Stimulated activated CD4-positive, alpha-beta T cell treated with anti-CD3 and anti-CD28 coated beads, TNF-alpha, amount 100 ng/mL, for 24 hours (primary cell): ENCODE results near the gene LPAR1.
"Not testable (repeated sequence)": the region's sequence is repeated elsewhere in the genome, so short reads cannot be mapped to it uniquely, and the experiment has no call there.

Experiments used
- DNase-seq, 3 experiments: peaks; one replicate each; pipeline ENCODE4 v3.0.0-alpha.2; 2020; ENCODE audit warnings: low read depth in 3 of 3

LPAR1 gene

GRCh38 chr9:111038331-111039230, at the start of gene LPAR1:
Gene LPAR1, minus strand, starts transcription at chr9:111038470. Its CDS starts 66,353 bp downstream, at chr9:110972117.
- no peak for DNase-seq

- DNase-seq, result no peak
Measured at GRCh38 chr9:111078391-111079038, 40.2 kb upstream of the LPAR1 start.

GRCh38 chr9:111076519-111076918, 38.2 kb upstream of the LPAR1 start:
- no peak for DNase-seq

- DNase-seq, result no peak
Measured at GRCh38 chr9:111076042-111076441, 37.8 kb upstream of the LPAR1 start.

- DNase-seq, result no peak
Measured at GRCh38 chr9:111074395-111074794, 36.1 kb upstream of the LPAR1 start.

- no peak for DNase-seq
Measured at GRCh38 chr9:111069183-111069582, 30.9 kb upstream of the LPAR1 start.

- DNase-seq, result no peak
Measured at GRCh38 chr9:111068771-111069170, 30.5 kb upstream of the LPAR1 start.

GRCh38 chr9:111068383-111068730, 30.1 kb upstream of the LPAR1 start:
- DNase-seq, result no peak

GRCh38 chr9:111066468-111066867, 28.2 kb upstream of the LPAR1 start:
- no peak for DNase-seq

- DNase-seq, result no peak
Measured at GRCh38 chr9:111065414-111065813, 27.1 kb upstream of the LPAR1 start.

GRCh38 chr9:111064160-111064837, 26.0 kb upstream of the LPAR1 start:
- DNase-seq, result no peak

- no peak for DNase-seq
Measured at GRCh38 chr9:111063332-111063731, 25.1 kb upstream of the LPAR1 start.

GRCh38 chr9:111058166-111058565, 19.9 kb upstream of the LPAR1 start:
- no peak for DNase-seq

GRCh38 chr9:111056538-111056937, 18.3 kb upstream of the LPAR1 start:
- DNase-seq, result no peak

GRCh38 chr9:111052791-111053190, 14.5 kb upstream of the LPAR1 start:
- no peak for DNase-seq

- no peak for DNase-seq
Measured at GRCh38 chr9:111051400-111051799, 13.1 kb upstream of the LPAR1 start.

- DNase-seq, result no peak
Measured at GRCh38 chr9:111050819-111051218, 12.5 kb upstream of the LPAR1 start.

- DNase-seq, result not testable (repeated sequence)
Measured at GRCh38 chr9:111047287-111047686, 9.0 kb upstream of the LPAR1 start.

- DNase-seq, result no peak
Measured at GRCh38 chr9:111041902-111042301, 3.6 kb upstream of the LPAR1 start.

GRCh38 chr9:111040494-111040893, 2.2 kb upstream of the LPAR1 start:
- DNase-seq, result no peak

GRCh38 chr9:111039231-111039906, 1.1 kb upstream of the LPAR1 start:
- no peak for DNase-seq

- no peak for DNase-seq
Measured at GRCh38 chr9:111037708-111038330, 451 bp downstream of the LPAR1 start.
